Activated CD8-positive, alpha-beta memory T cell treated with anti-CD3 and anti-CD28 coated beads for 4 hours (primary cell): Measurements from ENCODE around the gene RABGAP1L.
"Not testable (repeated sequence)": the region's sequence is repeated elsewhere in the genome, so short reads cannot be mapped to it uniquely, and the experiment has no call there.

Experiments used
- DNase-seq, 2 donors: peaks; one replicate each; pipeline ENCODE4 v3.0.0-alpha.2; 2020; ENCODE audit warnings: low read depth in 2 of 2

RABGAP1L gene

DNA sequence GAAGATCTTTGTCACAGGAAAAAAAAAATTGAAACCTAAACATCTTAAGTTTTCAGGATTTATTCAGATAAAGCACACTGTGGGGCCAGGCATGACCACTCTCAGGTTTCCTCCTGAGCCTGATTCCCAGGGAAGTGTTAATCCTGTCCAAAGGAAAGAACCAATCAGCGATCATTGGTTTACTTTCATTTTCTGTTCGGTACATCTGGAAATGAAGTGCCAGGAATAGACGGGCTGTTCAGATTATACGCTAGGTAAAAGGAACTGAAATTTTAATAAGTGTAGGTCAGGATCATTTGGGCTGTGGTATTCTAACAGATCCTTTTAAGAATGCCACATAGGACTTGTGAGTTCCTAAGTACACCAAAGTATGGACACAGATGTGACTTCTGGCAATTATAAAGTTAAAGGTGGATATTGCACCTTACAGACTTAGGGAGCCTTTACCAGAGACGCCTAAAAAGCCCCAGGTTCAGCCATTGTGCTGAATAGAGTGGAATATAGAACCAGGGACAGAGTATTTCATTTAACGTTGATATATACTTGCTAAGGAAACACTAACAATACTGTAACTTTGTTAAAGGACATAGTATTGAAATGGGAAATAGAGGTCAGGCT lies 831.2 kb downstream of the RABGAP1L start:
- no peak for DNase-seq

DNA sequence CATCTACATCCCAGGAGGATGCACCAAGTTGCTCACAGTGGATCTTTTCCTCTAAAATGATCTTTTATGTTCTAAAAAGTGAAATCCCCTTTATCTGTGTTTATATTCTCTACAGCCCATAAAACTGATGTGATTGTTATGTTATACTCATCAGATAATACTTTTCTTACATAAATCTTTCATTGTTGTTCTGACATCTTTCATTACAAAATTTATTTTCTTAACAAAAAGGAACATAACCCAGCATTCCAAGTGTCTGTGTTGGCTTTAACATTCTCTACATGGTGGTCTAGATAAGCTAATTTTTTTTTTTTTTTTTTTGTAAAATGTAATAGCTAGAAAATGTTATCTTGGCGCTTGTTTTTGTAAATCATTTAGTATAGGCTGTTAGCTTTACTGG lies 832.2 kb downstream of the RABGAP1L start:
- DNase-seq, result no peak

DNA sequence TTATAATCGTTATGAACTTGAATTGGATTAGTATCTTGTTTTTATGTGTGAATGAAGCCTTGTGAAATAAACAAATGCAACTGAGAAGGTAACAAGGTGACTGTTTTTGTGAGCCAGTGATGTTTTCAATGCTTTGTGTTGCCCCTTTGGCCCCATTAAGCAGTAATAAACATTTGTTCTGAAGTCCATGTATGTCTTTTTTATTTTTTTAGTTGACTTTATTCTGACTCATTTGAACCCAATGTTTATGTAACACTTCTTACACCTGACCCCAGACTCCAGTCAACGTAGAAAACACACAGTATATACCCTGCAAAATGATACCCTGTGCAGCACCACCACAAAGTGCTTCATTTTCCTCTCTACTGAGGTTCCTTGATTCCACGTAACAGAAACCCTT lies 835.8 kb downstream of the RABGAP1L start:
- no peak for DNase-seq

DNA sequence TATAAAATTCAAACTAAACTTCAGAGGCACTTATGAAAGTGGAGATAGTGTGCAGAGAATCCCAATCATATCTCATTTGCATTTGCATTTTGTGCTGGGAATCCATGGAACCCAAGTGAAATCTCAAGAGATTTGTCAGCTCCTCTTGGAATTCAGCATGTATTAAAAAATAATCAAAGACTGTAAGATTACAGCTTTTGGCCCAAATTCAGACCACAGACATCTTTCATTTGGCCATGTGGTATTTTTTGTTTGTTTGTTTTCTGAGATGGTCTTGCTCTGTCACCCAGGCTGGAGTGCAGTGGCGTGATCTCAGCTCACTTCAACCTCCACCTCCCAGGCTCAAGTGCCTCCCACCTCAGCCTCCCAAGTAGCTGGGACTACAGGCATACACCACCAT lies 836.6 kb downstream of the RABGAP1L start:
- DNase-seq, result no peak

DNA sequence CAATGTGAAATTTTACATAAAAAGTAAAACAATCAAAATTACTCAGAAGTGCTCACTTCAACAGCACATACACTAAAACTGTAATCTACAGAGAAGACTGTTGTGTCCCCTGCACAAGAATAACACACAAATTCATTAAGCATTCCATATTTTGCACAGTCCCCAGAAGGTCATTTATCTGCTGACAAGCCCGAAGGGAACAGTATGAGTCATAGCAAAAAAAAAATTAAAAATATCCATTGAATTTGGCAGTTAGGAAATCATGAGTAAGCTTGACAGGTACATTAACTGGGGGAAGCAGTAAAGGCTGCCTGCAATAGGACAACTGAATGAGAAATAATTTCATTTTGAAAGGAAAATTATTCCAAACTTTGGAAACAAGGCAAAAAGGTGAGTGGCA lies 837.2 kb downstream of the RABGAP1L start:
- DNase-seq, result no peak

DNA sequence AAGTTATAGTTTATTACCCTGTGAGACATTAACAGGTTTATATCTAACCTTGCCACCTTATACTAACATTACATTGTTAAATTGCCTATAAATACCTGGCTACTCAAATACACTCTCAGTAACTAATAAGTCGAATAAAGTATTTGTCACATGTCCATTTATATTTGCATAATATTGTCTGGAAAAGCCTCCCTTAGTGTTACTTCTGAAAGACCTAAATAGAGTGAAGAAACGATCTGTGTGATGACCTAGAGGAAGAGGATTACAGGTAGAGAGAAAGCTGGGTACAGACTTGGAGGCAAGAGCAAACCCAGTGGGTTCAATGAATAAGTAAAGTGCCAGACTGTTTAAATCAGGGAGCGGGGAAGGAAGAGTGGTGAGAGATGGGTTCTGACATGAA lies 837.7 kb downstream of the RABGAP1L start:
- DNase-seq, result no peak

DNA sequence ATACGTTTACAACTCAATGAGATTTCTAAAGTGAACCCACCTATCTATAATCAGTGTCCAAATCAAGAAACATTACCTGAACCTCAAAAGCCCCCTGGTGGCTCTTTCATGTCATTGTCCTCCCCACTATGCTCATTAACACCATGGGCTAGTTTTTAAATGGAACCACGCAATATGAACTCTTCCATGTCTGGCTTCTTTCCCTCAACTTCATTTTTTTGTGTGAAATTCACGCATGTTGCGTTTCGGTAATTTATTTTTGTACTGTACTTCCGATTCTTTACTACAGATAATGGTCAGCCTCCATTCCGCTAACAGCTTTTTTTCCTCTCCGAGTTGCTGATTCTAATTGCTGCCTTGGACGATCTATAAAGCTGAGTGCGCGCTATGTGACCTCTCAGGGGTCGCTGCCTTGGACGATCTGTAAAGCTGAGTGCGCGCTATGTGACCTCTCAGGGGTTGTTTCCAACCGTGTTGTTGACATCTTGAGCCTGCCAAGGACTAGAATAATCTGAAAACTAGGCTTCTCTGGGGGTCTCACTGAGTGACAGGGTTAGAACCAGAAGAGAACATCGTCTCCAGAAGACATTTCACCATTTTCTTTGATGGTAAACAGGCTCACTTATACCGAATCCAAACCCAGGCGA lies 839.4 kb downstream of the RABGAP1L start:
- peak in 1 of 2 donors; percentile 9 for DNase-seq

GRCh38 chr1:174999216-174999935 lies 840.1 kb downstream of the RABGAP1L start:
- DNase-seq, result peak; percentile 93 to 97

DNA sequence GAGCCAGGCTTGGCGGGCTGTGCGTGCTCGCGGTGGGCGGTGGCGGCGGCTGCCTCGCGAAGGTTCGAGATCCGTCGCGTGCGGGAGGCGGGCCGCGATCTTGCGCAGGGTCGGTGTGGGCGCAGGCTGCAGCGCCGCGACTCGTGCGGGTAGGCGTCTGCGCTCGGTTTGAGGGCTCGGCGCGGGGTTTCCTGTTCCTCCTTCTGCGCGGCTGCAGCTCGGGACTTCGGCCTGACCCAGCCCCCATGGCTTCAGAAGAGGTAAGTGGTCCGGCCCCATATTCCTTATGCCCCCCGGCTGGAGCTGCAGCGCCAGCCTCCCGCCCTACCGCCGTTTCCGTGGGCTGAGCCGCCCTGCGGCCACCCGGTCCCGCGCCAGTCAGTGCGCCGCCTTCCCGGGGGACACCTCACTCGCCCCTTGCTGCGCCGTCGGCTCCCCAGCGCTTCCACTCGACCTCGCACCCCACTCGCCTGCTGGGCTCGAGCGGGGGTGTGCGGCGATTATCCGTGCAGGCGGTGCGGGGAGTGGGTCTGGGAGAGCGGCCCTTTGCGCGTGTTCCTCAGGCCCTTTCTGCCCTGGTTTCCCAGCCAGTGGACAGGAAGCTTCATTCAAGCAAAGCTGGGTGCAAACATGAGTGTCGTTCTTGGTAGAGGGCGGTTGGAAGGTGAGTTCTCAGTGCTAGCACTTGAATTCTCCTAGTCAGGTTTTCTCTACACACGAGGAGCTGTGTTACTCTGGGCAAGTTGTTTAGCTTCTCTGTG lies 840.8 kb downstream of the RABGAP1L start, which contains the start of gene CACYBP:
Gene CACYBP, plus strand, starts transcription at position 12 of the 761 bp plus-strand sequence. Its CDS starts 234 bp downstream, at position 246.
- DNase-seq, result peak in 1 of 2 donors; percentile 12

DNA sequence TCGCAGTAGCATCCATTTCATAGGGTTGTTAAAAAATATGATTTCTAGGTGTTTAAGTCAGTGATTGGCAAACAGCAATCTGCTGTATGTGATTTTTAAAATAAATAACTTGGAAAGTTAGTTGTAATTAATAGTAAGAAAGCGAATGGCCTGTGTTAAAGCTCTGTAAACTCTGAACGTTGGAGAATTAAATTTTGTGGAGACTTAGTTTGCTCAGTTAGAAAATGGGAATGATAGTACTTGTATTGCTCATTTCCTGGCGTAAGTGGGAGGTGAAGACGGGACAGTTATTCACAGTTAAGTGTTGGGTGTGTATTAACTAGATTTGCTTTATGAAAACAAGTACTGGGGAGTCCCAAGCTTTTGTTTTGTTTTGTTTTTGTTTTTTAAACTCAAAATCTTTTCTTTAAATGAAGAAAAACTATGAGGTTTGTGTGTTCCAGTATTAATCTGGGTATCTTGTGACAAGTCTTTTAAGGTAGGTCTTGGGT lies 841.4 kb downstream of the RABGAP1L start:
- DNase-seq, result no peak

DNA sequence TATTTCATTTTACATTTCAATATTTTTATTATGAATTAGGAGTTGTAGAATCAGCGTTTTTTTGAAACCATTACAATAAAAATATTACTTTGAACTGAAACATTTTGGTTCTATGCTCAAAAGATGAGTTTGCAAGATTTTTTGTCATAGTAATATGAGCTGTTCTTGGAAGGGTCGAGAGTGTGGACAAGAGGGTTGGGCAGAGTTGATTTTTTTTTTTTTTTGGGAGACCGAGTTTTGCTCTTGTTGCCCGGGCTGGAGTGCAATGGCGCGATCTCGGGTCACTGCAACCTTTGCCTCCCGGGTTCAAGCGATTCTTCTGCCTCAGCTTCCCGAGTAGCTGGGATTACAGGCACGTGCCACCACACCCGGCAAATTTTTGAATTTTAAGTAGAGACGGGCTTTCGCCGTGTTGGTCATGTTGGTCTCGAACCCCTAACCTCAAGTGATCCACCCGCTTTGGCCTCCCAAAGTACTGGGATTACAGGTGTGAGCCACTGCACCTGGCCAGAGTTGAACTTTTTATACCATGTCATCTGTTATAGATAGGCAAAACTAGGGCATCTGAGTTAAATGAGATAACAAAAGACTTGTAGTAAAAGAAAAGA lies 843.7 kb downstream of the RABGAP1L start:
- DNase-seq, result no peak

GRCh38 chr1:175003521-175003920 lies 844.2 kb downstream of the RABGAP1L start:
- no peak for DNase-seq

DNA sequence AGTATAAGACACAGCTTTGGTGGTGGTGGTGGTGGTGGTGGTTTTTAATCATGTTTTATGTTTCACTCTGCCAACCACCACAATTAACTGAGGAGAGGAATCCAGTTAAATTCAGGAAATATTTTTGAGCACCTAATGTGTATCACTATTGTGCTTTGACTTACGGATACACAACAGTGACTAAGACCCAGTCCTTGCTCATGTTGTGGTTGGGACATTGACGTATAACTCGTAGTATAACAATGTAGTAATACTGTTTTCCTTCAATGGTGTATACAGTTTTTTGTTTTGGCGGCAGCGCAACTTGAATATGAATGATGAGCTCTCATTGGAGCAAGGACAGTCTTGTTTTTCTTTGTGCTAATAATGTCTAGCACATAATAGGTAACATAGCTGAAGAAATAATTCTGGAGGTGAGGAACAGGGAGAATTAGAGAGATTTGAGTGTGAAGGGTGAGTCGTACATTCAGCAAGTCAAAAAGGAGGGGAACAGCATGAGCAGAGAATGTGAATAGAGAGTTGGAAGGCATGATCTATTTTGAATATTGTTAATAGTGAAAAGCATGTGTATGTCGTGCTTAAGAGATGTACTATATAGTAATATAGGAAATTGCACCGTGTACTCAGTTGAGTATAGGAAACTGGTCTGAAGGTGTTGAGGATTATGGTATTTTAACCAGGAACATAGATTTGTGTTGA lies 845.9 kb downstream of the RABGAP1L start:
- DNase-seq, result no peak

DNA sequence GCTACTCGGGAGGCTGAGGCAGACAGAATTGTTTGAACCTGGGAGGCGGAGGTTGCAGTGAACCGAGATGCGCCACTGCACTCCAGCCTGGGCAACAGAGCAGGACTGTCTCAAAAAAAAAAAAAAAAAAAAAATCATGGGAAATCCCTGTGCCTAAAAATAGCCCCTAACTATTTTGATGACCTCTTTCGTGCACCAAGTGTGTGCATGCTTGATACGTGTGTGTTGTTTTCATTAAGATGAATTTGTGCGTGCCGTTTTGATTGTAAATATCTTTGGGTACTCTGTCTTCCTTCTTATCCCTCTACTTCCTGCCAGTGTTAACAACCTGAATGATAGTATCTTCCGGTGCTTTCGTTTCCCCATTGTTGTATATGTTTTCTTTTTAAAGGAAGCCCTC lies 850.2 kb downstream of the RABGAP1L start:
- DNase-seq, result no peak

DNA sequence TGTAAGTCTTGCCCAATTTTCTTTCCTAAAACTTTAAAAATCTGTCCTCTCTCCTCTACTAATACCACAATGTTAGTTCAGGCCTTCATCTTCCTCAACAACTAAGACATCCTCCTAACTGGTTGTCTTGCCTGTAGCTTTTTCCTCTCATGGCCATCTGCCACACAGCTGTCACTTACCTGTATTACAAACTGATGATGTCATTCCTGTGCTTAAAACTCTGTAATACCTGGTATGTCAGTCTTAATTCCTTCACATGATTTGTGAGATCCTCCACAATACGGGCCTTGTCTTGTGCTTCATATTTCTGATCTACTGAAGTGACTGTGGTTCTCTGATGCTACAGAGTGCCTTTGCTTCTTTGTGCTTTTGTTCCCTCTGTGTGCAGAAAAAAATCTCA lies 854.1 kb downstream of the RABGAP1L start:
- no peak for DNase-seq

- no peak for DNase-seq
These were observed 855.9 kb downstream of the RABGAP1L start for GRCh38 chr1:175015243-175015642.

DNA sequence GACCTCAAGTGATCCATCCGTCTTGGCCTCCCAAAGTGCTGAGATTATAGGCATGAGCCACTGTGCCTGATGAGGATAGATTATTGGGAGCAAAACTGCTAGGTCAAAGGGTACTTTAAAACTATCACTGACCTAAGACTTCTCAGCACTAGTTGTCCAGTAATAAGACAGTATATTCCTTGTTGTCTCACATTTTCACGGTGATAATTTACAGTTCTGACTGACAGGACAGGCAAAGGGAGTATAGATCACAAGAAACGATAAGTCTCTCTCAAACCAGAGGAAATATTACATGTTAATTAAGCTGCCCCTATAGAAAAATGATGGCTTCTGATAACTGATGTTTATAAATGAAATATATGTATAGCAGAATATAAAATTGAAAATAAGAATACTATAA lies 860.2 kb downstream of the RABGAP1L start:
- no peak for DNase-seq

- DNase-seq, result peak; percentile 96 to 98
These were observed 864.0 kb downstream of the RABGAP1L start, which contains the start of gene MRPS14 for GRCh38 chr1:175023043-175023921. Gene MRPS14, minus strand, starts transcription at chr1:175023425. Its CDS starts 17 bp downstream, at chr1:175023408.

DNA sequence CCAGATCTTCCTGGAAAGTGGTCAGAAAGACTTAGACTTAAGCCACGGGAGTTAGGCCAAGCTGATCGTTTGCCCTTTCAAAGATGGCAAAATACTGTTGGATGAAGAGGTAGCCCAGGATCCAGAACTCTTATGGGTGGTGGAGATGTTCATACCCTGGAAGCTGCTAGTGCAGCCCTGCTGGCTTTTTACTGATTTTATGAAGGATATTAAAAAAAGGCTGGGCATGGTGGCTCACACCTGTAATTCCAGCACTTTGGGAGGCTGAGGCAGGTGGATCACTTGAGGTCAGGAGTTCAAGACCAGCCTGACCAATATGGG lies 864.6 kb downstream of the RABGAP1L start:
- not testable (repeated sequence) for DNase-seq

- no peak for DNase-seq
These were observed 865.5 kb downstream of the RABGAP1L start for GRCh38 chr1:175024773-175025172.
